ENCODE data around the gene RESF1.

RESF1 gene

DNA sequence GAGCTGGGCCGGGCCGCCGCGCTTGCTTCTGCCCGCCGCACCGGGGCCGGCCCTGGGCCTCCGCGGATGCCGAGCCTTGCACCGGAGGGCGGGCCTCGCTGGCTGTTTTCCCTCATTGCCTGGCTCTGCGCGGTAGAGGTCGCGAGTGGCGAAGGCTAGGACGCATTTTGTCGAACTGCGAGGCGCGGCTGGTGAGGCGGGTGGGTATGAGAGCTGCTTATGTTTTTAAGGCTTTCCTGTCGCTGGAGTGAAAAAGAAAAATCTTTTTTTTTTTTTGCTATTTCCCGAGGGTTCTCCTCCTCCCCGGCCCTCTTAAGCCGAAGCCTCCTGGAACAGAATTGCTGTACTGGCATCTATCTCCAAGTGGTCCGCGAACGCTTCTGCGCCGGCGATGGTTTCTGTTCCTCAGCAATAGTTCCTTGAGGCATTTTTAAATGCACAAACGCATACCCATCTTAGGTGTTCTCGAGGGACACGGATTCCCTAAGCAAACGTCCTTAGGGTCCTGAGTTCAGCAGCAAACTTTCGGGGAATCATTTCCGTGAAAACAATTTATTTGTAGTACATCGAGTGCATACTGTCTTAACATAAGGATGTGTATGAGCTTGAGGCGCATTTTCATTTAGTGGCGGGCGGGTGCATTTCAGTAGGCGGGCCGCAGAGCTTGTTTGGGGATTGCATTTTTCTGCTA is 631 bp downstream of the RESF1 start:
- TF ChIP-seq, protein P1, sequence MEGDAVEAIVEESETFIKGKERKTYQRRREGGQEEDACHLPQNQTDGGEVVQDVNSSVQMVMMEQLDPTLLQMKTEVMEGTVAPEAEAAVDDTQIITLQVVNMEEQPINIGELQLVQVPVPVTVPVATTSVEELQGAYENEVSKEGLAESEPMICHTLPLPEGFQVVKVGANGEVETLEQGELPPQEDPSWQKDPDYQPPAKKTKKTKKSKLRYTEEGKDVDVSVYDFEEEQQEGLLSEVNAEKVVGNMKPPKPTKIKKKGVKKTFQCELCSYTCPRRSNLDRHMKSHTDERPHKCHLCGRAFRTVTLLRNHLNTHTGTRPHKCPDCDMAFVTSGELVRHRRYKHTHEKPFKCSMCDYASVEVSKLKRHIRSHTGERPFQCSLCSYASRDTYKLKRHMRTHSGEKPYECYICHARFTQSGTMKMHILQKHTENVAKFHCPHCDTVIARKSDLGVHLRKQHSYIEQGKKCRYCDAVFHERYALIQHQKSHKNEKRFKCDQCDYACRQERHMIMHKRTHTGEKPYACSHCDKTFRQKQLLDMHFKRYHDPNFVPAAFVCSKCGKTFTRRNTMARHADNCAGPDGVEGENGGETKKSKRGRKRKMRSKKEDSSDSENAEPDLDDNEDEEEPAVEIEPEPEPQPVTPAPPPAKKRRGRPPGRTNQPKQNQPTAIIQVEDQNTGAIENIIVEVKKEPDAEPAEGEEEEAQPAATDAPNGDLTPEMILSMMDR (IDR thresholded peaks at IDR 0.05; ENCODE audit: insufficient read depth, low read depth, low read length, missing control alignments) = peak; percentile 24
- DNase-seq (ENCODE audit: low read depth) = peak; percentile 76
- H3K4me3 ChIP-seq (ENCODE audit: low read depth, low read length) = peak overlapping the region; percentile 74

DNA sequence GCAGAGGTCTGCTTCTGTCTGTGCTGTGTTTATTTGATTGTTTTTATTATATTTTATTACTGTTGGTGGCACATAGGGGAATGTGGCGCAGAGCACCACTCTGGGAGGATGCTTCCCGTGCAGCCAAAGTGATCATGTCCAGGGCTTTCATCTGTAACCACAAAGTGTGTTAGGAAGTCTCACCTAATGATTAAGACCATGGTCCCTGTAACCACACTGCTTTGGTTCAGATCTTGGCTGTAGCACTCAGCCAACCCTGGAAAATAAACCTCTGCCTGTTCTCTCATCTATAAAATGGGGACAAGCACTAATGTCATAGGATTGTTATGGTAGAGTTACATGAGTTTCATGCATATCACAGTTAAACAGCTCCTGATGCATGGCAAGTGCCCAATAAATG is 1.9 kb downstream of the RESF1 start:
- TF ChIP-seq, protein P1 (IDR thresholded peaks at IDR 0.05; ENCODE audit: insufficient read depth, low read depth, low read length, missing control alignments) = no peak
- DNase-seq (ENCODE audit: low read depth) = no peak
- H3K4me3 ChIP-seq (ENCODE audit: low read depth, low read length) = peak overlapping the region; percentile 74

DNA sequence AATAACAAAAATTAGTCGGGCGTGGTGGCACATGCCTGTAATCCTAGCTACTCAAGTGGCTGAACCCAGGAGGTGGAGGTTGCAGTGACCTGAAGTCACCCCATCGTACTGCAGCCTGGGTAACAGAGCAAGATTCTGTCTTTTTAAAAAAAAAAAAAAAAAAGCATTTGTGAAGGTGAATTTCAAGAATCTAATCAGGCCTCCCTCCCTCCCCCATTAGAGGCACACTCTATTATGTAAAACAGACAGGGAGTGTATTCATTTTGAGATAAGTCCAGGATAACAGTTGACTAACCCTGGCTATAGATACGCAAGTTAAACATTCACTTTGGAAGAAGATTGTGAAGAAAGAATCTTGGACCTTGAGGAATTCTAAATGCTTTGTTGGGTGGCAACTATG is 2.9 kb downstream of the RESF1 start:
- TF ChIP-seq, protein P1 (IDR thresholded peaks at IDR 0.05; ENCODE audit: insufficient read depth, low read depth, low read length, missing control alignments) = no peak
- H3K4me3 ChIP-seq (ENCODE audit: low read depth, low read length) = no peak overlapping the region
- no peak for DNase-seq (ENCODE audit: low read depth)

DNA sequence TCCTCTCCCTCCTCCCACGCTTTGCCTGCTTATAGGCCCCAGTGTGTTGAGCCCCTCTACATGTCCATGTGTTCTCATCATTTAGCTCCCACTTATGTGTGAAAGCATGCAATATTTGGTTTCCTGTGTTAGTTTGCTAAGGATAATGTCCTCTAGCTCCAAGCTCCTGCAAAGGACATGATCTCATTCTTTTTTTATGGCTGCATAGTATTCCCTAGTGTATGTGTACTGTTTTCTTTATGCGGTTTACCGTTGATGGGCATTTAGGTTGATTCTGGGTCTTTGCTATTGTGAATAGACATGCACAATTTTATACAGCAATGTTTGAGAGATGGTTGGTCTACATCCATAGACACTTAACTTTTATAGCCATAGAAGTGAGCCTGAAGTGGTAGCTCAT is 5.1 kb downstream of the RESF1 start:
- TF ChIP-seq, protein P1 (IDR thresholded peaks at IDR 0.05; ENCODE audit: insufficient read depth, low read depth, low read length, missing control alignments) = no peak
- H3K4me3 ChIP-seq (ENCODE audit: low read depth, low read length) = no peak overlapping the region
- no peak for DNase-seq (ENCODE audit: low read depth)

DNA sequence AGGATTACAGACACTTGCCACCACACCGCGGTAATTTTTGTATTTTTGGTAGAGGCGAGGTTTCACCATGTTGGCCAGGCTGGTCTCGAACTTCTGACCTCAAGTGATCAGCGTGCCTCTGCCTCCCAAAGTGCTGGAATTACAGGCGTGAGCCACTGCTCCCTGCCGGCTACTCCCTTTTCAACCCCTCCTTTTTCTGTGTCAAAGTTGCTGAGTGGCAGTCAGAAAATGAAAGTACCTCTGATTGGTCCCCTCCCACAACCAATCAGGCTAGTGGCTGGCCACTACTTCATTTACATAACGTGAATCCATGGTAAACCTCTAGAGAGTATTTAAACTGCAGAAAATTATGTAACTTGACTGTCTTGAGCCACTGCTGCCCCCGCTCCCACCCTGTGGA is 5.9 kb downstream of the RESF1 start:
- no peak for DNase-seq (ENCODE audit: low read depth)
- TF ChIP-seq, protein P1 (IDR thresholded peaks at IDR 0.05; ENCODE audit: insufficient read depth, low read depth, low read length, missing control alignments) = no peak
- no peak overlapping the region for H3K4me3 ChIP-seq (ENCODE audit: low read depth, low read length)

DNA sequence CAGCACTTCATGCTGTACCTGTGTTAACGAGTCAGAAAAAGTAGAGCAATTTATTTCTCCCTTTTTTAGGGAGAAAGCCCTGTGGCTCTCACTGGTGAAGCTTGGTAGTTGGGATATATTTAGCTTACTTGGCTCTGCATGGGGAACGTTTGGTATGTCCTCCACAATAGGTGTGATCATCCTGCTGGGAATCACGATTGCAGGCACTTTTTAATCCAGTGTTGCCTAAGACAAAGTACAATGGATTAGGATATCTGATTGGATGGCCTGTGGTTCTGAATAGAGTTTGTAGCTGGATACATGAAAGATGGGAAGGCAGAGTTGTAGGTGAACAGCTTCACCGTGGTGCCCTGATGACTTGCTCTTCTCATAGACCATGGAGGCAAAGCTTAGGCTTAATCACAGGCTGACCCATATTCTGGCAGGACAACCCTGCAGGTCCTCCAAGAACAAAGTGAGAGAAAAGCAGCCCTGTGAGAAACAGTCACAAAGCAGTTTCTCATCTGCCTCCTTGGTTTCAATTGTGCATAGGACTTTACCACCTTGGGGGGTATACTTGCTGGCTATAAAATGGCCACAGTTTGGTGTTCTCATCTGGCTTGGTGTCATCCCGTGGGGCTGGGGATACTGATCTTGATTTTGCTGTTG is 7.5 kb downstream of the RESF1 start:
- H3K4me3 ChIP-seq (ENCODE audit: low read depth, low read length) = no peak overlapping the region
- DNase-seq (ENCODE audit: low read depth) = no peak
- TF ChIP-seq, protein P1 (IDR thresholded peaks at IDR 0.05; ENCODE audit: insufficient read depth, low read depth, low read length, missing control alignments) = no peak
